HFFc6 (cell line): ENCODE measurements around the gene TTLL5. TPM values are rescaled to one million over a fixed set of nuclear protein-coding genes. Genes with fewer than 3 reads are reported as not detected.

Experiments used
- DNase-seq: peaks from one replicate; pipeline ENCODE4 v3.0.0-alpha.2; 2018
- H3K27ac Mint-ChIP-seq: 2 replicates; pipeline ENCODE4 v1.8.0; 2020; ENCODE audit warnings: mild to moderate bottlenecking, mixed read lengths
- H3K27me3 Mint-ChIP-seq: 2 replicates; pipeline ENCODE4 v1.8.0; 2021; ENCODE audit warnings: mild to moderate bottlenecking, moderate library complexity, mixed read lengths; ENCODE audit not compliant: insufficient read depth
- H3K36me3 Mint-ChIP-seq: 2 replicates; pipeline ENCODE4 v1.8.0; 2021; ENCODE audit warnings: low read depth, mixed read lengths
- H3K4me1 Mint-ChIP-seq: 2 replicates; pipeline ENCODE4 v1.8.0; 2020; ENCODE audit warnings: low read depth, mixed read lengths
- H3K4me3 Mint-ChIP-seq: 2 replicates; pipeline ENCODE4 v1.8.0; 2020; ENCODE audit warnings: mild to moderate bottlenecking, moderate library complexity, mixed read lengths
- H3K9me3 Mint-ChIP-seq: 2 replicates; pipeline ENCODE4 v1.8.0; 2020; ENCODE audit warnings: mild to moderate bottlenecking, mixed read lengths
- long read RNA-seq: library from polyadenylated mRNA; unstranded; transcript quantifications from one replicate; pipeline ENCODE4 v2.0.0, GENCODE V29; 2019
- total RNA-seq, 6 experiments: library from RNA; stranded (reverse); fragmentation: NEBNext Ultra II Directional; extraction: Animal tissue kit (Norgen Biotek cat#: 25700); gene quantifications; 2 replicates in 1 of 6; 3 replicates in 5 of 6; pipeline ENCODE4 v1.2.3, GENCODE V29; 2021
- TF ChIP-seq, protein P1 (sequence below): fragments of 200-600 bp; sonication (generic); IDR thresholded peaks from 2 replicates; pipeline ENCODE4 v1.5.0; 2021; ENCODE audit warnings: antibody characterized with exemption, mild to moderate bottlenecking

Gene TTLL5, protein sequence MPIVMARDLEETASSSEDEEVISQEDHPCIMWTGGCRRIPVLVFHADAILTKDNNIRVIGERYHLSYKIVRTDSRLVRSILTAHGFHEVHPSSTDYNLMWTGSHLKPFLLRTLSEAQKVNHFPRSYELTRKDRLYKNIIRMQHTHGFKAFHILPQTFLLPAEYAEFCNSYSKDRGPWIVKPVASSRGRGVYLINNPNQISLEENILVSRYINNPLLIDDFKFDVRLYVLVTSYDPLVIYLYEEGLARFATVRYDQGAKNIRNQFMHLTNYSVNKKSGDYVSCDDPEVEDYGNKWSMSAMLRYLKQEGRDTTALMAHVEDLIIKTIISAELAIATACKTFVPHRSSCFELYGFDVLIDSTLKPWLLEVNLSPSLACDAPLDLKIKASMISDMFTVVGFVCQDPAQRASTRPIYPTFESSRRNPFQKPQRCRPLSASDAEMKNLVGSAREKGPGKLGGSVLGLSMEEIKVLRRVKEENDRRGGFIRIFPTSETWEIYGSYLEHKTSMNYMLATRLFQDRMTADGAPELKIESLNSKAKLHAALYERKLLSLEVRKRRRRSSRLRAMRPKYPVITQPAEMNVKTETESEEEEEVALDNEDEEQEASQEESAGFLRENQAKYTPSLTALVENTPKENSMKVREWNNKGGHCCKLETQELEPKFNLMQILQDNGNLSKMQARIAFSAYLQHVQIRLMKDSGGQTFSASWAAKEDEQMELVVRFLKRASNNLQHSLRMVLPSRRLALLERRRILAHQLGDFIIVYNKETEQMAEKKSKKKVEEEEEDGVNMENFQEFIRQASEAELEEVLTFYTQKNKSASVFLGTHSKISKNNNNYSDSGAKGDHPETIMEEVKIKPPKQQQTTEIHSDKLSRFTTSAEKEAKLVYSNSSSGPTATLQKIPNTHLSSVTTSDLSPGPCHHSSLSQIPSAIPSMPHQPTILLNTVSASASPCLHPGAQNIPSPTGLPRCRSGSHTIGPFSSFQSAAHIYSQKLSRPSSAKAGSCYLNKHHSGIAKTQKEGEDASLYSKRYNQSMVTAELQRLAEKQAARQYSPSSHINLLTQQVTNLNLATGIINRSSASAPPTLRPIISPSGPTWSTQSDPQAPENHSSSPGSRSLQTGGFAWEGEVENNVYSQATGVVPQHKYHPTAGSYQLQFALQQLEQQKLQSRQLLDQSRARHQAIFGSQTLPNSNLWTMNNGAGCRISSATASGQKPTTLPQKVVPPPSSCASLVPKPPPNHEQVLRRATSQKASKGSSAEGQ (N-terminal part only)
- total RNA-seq: 10 to 100 TPM; 22.0 to 28.9 (median 25.0) TPM
- long read RNA-seq, partial matches to known transcripts: 0 of 5 reads
- long read RNA-seq, other reads (novel, unspliced or antisense): 4 of 5 reads

DNA sequence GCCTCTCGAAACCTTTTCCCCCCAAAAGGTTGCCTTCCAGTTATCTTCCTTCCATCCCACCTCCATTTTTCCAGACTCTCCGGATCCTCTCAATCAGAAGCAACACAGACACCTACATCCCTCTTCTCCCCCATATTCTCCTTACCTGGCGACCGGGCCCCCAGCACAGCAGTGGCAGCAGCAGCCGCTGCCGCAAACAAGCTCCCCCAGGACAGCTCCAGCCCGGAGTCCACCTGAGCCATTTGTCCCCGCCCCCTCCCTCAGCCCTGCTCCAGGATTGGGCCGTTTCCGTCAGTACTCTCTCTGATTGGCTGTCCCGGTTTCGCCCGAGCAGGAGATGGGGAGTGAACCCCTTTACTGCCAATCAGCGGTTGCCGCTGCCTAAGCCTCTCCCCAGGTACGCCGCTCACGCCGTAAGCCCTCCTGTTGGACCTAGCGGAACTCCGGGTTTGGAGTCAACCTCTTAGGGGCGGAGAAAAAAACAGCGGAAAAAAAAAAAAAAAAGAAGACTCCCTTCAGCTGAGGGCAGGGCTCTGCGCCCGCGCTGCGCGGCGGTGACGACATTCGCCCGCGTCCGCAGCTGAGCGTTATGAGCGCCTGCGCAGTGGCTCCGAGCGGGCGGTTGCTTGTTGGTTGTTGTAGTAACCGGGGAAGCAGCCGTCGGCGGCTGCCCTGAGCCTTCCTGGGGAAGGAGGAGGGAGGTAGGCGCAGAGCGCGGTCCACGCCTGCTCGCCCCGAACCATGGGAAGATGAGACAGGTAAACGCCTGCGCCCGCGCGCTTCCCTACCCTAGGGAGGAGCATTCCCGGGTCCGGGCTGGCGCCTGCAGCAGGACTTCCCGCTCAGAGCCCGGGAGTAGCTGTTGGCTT is at the start of gene TTLL5, which contains the start of gene ERG28:
TSS of gene TTLL5 (plus strand) at position 617 of the 869 bp plus-strand sequence. CDS start 1,904 bp downstream, outside the sequence.
TSS of gene ERG28 (minus strand) at position 247 of the 869 bp plus-strand sequence. CDS start 3,374 bp downstream, outside the sequence.
- peaks cover 2% of the 10 kb centered on the region; the same call in 1 of the 2 replicates for H3K27me3 Mint-ChIP-seq
- H3K4me1 Mint-ChIP-seq: peaks cover 26% of the 10 kb centered on the region
- peak within 1 kb of the TSS; percentile 92 for H3K27ac Mint-ChIP-seq
- TF ChIP-seq, protein P1, sequence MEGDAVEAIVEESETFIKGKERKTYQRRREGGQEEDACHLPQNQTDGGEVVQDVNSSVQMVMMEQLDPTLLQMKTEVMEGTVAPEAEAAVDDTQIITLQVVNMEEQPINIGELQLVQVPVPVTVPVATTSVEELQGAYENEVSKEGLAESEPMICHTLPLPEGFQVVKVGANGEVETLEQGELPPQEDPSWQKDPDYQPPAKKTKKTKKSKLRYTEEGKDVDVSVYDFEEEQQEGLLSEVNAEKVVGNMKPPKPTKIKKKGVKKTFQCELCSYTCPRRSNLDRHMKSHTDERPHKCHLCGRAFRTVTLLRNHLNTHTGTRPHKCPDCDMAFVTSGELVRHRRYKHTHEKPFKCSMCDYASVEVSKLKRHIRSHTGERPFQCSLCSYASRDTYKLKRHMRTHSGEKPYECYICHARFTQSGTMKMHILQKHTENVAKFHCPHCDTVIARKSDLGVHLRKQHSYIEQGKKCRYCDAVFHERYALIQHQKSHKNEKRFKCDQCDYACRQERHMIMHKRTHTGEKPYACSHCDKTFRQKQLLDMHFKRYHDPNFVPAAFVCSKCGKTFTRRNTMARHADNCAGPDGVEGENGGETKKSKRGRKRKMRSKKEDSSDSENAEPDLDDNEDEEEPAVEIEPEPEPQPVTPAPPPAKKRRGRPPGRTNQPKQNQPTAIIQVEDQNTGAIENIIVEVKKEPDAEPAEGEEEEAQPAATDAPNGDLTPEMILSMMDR: no peak
- no peaks in the 10 kb centered on the region for H3K9me3 Mint-ChIP-seq
- H3K36me3 Mint-ChIP-seq: no peaks in the 10 kb centered on the region
- DNase-seq: peak; percentile 98
- peak within 1 kb of the TSS; percentile 99 for H3K4me3 Mint-ChIP-seq

GRCh38 chr14:75612157-75612556 is 48.9 kb upstream of the TTLL5 start:
- H3K36me3 Mint-ChIP-seq: peaks cover 28% of the 10 kb centered on the region
- no peaks in the 10 kb centered on the region for H3K4me1 Mint-ChIP-seq
- no peak overlapping the region for H3K4me3 Mint-ChIP-seq
- TF ChIP-seq, protein P1: no peak
- no peak overlapping the region for H3K27ac Mint-ChIP-seq
- H3K27me3 Mint-ChIP-seq: peaks cover 51% of the 10 kb centered on the region
- no peak for DNase-seq
- H3K9me3 Mint-ChIP-seq: peaks cover 46% of the 10 kb centered on the region

GRCh38 chr14:75614179-75614578 is 46.9 kb upstream of the TTLL5 start:
- TF ChIP-seq, protein P1: no peak
- peaks cover 26% of the 10 kb centered on the region for H3K9me3 Mint-ChIP-seq
- peaks cover 11% of the 10 kb centered on the region for H3K36me3 Mint-ChIP-seq
- H3K4me1 Mint-ChIP-seq: no peaks in the 10 kb centered on the region
- no peak overlapping the region for H3K27ac Mint-ChIP-seq
- H3K4me3 Mint-ChIP-seq: no peak overlapping the region
- DNase-seq: no peak
- H3K27me3 Mint-ChIP-seq: peaks cover 37% of the 10 kb centered on the region

- peaks cover 6% of the 10 kb centered on the region; the same call in 1 of the 2 replicates for H3K36me3 Mint-ChIP-seq
- no peak for DNase-seq
- TF ChIP-seq, protein P1: no peak
- peaks cover 20% of the 10 kb centered on the region; the same call in 1 of the 2 replicates for H3K9me3 Mint-ChIP-seq
- H3K27ac Mint-ChIP-seq: no peak overlapping the region
- H3K27me3 Mint-ChIP-seq: peaks cover 31% of the 10 kb centered on the region
- H3K4me3 Mint-ChIP-seq: no peak overlapping the region
- no peaks in the 10 kb centered on the region for H3K4me1 Mint-ChIP-seq
Observed at GRCh38 chr14:75615200-75615599, 45.8 kb upstream of the TTLL5 start.
